ENCODE measurements around the gene CDH4. TPM values are rescaled to one million over a fixed set of nuclear protein-coding genes. Genes with fewer than 3 reads are reported as not detected.

CDH4 gene
- polyA plus RNA-seq, 4 donors = 1.1 to 8.1 (median 6.9) TPM

GRCh38 chr20:61634376-61635145 lies 382.5 kb downstream of the CDH4 start:
- no peak for DNase-seq (ENCODE audit: low read depth in 4 of 4, low spot score in 3 of 4)

GRCh38 chr20:61635721-61636455 lies 383.8 kb downstream of the CDH4 start:
- no peak for DNase-seq (ENCODE audit: low read depth in 4 of 4, low spot score in 3 of 4)

DNA sequence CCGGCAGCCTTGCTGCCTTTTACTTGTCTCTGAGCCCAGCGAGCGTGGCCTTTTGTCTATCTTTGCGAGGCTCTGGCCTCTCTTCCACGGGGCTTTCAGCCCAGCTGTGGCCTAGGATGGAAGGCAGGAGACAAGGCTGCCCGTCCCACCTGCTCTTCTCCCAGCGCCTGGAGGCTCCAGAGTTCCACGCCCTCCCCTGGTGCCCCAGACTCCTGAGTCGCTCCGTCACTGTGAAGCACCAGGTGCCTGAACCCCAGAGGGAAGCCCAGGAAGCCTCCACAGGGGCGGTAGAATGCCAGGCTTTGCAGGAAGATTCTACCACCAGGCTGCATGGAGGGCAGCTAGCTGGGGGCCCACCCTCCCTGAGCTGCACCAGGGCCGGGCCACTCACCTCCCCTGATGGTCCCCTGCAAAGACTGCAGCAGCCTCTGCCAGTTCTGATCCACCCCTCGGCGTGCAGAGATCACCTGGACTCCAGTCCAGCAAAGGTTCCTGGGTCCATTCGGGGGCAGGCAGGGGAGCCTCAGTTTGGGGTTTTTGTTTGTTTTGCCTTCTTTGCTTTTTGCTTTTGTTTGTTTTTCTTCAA lies 384.6 kb downstream of the CDH4 start:
- DNase-seq (ENCODE audit: low read depth in 4 of 4, low spot score in 3 of 4) = no peak

DNA sequence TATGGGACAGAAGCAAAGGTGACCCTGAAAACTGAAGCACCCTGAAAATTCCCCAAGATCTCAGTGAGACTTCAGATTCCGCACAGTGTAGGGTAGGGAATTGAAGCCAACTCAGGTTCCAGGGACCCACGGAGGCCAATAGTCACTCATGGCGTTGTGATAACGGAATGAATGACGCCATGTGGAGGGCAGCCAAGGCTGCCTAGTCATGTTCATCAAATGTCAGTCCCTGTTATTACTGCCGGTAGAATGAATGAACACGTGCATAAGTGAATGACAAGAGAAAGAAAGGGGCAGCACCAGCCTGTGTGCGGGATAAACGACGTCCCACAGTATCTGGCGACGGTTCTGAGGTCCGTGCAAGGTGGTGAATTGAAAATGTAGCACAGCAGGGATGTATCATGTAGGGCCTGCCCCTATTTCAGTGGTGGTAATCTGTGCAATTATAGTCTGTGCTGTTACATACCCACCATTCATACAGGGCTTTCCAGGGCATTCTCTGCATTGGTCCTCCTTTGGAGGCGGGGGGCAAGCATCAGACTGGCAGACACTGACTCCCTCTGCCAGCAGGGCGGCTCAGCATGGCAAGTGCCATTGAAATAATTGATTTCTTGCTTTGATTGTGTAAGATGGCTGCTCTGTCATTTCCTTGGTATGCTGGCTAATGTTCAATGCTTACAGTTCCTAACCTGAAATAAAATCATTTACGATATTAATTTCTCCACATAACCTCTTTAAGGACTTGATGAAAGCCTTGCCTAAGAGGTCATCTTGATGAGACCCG lies 386.9 kb downstream of the CDH4 start:
- DNase-seq (ENCODE audit: low read depth in 4 of 4, low spot score in 3 of 4) = no peak

GRCh38 chr20:61640131-61640870 lies 388.2 kb downstream of the CDH4 start:
- DNase-seq (ENCODE audit: low read depth in 4 of 4, low spot score in 3 of 4) = no peak

DNA sequence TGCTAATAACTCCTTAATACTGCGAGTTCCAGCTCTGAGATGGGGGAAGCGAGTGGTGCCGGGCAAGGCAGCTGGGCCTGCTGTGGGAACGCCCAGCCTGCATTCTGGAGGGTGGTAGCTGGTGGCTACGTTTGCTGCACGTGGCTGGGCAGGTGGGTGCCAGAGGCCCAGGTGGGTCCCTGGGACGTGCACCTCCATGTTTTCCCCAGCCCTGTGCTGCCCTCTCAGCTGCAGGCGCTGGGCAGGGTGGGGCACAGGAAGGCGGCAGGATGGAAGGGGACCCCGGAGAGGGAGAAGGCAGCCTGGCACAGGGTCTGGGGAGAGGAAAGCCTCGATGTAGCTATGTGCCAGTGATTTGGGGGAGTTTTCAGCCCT lies 388.8 kb downstream of the CDH4 start:
- no peak for DNase-seq (ENCODE audit: low read depth in 4 of 4, low spot score in 3 of 4)

DNA sequence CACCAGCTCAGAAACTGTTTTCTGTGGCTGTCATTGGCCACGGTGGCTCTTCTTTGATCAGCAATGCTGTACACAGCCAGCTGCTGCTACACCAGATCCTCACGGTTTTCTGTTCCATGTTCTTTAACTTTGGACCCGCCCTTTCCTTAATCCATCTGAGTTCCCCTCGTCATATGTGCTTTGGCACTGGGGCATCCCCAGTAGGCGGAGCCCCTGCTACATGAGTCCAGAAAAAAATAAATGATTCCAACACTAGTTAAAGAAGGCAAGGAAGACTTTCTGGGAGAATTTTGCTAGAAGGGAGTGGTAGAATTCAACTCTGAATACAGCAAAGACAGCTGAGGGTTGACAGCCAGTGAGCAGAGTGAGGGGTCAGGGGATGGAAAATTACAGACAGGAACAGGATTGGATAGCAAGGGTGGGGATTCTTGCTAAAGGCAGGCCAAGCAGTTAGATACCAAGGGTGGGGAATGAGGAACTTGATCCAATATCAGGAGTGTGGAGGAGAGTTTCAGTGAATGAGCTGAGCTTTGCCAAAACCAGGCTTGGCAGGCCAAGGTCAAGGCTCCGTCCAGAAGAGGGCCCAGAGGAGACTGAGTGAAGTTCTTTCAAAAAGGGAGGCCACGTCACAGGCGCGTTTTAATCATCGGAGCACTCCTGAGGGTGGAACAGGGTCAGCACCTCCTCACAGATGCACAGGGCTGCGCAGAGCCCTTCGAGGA lies 391.8 kb downstream of the CDH4 start:
- DNase-seq (ENCODE audit: low read depth in 4 of 4, low spot score in 3 of 4) = no peak

DNA sequence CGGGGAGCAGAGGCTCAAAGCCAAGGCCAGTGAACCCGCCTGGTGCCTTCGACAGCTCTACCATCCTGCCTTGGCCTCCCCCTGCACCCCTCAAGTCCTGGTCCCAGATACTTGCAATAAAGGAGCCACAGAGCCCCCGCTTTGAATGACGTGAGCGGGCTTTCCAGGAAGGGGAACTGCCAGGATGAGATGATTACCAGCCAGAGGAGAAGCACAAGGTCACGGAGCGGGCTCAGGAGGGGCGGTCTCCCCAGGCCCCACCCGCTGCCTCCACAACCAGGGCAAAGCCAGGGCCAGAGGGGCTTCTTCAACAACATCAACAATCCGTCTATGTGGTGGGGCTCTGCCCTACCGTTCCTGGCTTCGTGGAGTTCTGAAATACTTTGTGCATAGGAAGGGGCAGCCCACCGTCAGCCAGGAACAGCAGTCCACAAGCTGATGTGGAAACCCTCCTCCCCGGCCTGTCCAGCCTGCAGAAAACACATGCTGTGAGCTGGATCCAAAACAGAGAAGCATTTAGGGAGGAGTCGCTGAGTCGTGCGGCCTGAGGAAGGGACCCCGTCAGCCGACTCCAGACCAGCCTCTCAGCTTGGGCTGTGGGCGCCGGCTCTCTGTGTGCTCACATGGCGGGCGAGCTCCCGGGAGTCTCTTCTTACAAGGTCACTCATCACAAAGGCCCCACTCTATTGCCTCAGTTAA lies 392.5 kb downstream of the CDH4 start:
- no peak for DNase-seq (ENCODE audit: low read depth in 4 of 4, low spot score in 3 of 4)

- DNase-seq (ENCODE audit: low read depth in 4 of 4, low spot score in 3 of 4) = no peak
These were observed 393.7 kb downstream of the CDH4 start for GRCh38 chr20:61645732-61646131.

DNA sequence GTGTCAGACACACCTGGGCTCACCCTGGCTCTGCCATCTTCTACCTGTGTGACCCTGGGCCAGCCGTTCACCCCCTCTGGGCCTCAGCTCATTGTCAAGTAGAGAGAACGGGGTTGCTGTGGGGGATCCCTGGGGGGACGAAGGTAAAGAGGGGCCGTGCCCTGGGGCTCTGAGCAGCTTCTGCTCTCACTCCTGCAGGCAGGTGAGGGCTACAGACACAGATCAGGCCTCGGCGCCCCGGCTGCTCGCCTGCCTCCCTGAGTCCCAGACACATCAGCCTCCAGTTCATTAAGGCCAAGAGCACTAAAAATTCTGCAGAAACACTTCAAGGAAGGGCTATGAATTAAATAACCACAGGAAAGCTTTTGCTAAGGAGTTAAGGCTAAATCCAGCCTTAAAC lies 394.4 kb downstream of the CDH4 start:
- DNase-seq (ENCODE audit: low read depth in 4 of 4, low spot score in 3 of 4) = no peak

GRCh38 chr20:61646986-61647385 lies 394.9 kb downstream of the CDH4 start:
- DNase-seq (ENCODE audit: low read depth in 4 of 4, low spot score in 3 of 4) = no peak

- DNase-seq (ENCODE audit: low read depth in 4 of 4, low spot score in 3 of 4) = no peak
These were observed 395.6 kb downstream of the CDH4 start for GRCh38 chr20:61647702-61648101.

- no peak for DNase-seq (ENCODE audit: low read depth in 4 of 4, low spot score in 3 of 4)
These were observed 397.2 kb downstream of the CDH4 start for GRCh38 chr20:61649105-61649859.

DNA sequence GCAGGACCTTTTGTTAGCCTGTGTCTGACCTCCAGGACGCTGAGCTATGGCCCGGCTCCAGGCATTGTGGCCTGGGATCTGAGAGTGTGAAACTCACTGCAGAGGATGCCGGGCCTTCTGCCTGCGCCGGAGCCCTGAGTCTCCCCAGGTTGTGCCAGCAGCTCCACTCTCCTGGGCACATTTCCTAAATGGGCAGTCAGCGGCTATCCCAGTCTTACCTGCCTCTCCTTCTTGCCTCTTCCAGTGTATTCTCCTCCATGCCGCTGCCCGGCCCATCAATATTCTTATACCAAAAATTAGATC lies 397.8 kb downstream of the CDH4 start:
- no peak for DNase-seq (ENCODE audit: low read depth in 4 of 4, low spot score in 3 of 4)

DNA sequence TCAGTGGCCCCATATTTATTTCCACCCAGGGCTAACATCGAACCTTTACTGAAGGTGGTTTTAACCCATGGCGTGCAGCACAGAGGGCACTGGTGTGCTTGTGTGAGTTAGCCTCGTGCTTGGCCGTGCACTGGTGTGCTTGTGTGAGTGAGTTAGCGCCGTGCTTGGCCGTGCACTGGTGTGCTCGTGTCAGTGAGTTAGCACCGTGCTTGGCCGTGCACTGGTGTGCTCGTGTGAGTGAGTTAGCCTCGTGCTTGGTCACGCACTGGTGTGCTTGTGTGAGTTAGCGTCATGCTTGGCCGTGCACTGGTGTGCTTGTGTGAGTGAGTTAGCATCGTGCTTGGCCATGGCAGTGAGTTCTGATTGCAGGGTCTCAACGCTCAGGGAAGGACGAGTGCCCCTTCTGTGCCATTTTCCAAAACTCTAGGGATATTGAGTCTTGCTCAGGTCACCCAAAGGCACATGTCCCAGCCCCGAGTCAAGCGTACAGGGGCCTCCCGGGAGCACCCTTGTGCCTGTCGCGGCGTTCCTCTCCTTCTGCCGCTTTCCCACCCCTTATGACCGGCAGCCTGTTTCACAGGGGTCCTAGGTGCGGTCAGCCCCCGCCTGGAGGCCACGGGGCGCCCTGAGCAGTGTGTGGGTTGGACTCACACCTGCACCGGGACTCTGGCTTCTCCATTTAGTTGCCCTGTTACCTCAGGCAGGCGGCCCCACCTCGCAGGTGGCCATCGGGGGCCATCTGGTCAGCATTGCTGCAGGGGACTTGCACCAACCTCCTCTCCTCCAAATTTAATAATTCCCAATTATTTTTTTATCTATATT lies 399.1 kb downstream of the CDH4 start:
- DNase-seq (ENCODE audit: low read depth in 4 of 4, low spot score in 3 of 4) = no peak

- no peak for DNase-seq (ENCODE audit: low read depth in 4 of 4, low spot score in 3 of 4)
These were observed 400.1 kb downstream of the CDH4 start for GRCh38 chr20:61652146-61652545.

GRCh38 chr20:61654726-61655125 lies 402.7 kb downstream of the CDH4 start:
- DNase-seq (ENCODE audit: low read depth in 4 of 4, low spot score in 3 of 4) = no peak

DNA sequence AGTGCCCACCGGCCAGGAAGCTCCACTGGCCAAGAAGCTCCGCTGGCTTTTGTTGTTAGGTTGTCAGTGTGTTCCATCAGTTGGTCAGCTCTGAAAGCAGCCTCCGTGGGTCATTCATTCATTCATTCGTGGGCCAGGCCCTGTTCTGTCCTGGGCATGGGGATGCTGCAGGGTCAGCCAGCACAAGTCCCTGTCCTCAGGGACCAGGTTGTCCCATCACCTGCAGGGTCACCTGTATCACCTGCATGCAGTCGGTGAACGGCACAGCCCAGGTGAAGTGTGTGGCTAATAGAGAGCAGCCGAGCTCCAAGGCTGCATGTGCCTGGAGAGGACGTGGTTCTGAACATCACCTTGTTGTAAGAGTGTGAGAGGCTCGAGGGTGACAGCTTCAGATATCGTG lies 403.5 kb downstream of the CDH4 start:
- no peak for DNase-seq (ENCODE audit: low read depth in 4 of 4, low spot score in 3 of 4)
